Heart right ventricle (tissue), 16 donors: ENCODE data around the gene CYSRT1. TPM values are rescaled to one million over a fixed set of nuclear protein-coding genes. Genes with fewer than 3 reads are reported as not detected.

ENCODE experiments used
- ATAC-seq, 8 donors: fragments of 200-7000 bp; cut with Tn5 transposase; one replicate each; pipeline ENCODE4 v1.9.1; 2020; ENCODE audit warnings: mild to moderate bottlenecking in 8 of 8, moderate library complexity in 8 of 8, moderate number of reproducible peaks in 1 of 8
- DNase-seq, 2 donors: peaks; one replicate each; pipeline ENCODE4 v3.0.0-alpha.2; 2020
- H3K27ac ChIP-seq, 10 donors: fragments of 200-600 bp; sonication (generic) in 2 of 10; one replicate each; pipeline versions ENCODE4 v1.5.0 to v1.8.0; 2020 to 2022; ENCODE audit warnings: mild to moderate bottlenecking in 3 of 10
- H3K27me3 ChIP-seq, 7 donors: fragments of 200-600 bp; one replicate each; pipeline ENCODE4 v1.8.0; 2021 to 2022; ENCODE audit warnings: mild to moderate bottlenecking in 2 of 7
- H3K36me3 ChIP-seq, 9 donors: fragments of 200-600 bp; sonication (generic) in 1 of 9; one replicate each; pipeline versions ENCODE4 v1.5.0 to v1.8.0; 2020 to 2022; ENCODE audit warnings: mild to moderate bottlenecking in 2 of 9
- H3K4me1 ChIP-seq, 9 donors: fragments of 200-600 bp; sonication (generic) in 1 of 9; one replicate each; pipeline versions ENCODE4 v1.5.0 to v1.8.0; 2020 to 2022; ENCODE audit warnings: mild to moderate bottlenecking in 4 of 9
- H3K4me3 ChIP-seq, 10 donors: fragments of 200-600 bp; sonication (generic) in 2 of 10; one replicate each; pipeline versions ENCODE4 v1.5.0 to v1.8.0; 2020 to 2022; ENCODE audit warnings: mild to moderate bottlenecking in 7 of 10, moderate library complexity in 2 of 10
- H3K9me3 ChIP-seq, 11 donors: fragments of 200-600 bp in 10 of 11; sonication (generic) in 2 of 11; one replicate each; pipeline versions ENCODE4 v1.5.0 to v1.8.0; 2013 to 2022; ENCODE audit warnings: mild to moderate bottlenecking in 2 of 11, control low read depth in 1 of 11, moderate library complexity in 1 of 11
- whole genome bisulfite sequencing, 2 donors: extraction: QIAGEN DNeasy Blood & Tissue Kit; methylation state at CpG; one replicate each; pipeline ENCODE4 v1.1.7; 2013; ENCODE audit warnings: inconsistent platforms in 1 of 2; 5-methylcytosine and 5-hydroxymethylcytosine counted together
- intact Hi-C, 10 donors: fragments of 100-400 bp; cut with DNase I; formaldehyde crosslinking; loops; one replicate each; pipeline versions ENCODE4 v1.11.1 to v1.14.2; 2022
- polyA plus RNA-seq, 2 donors: library from polyadenylated mRNA; stranded (reverse); fragments of 200-250 nt; gene quantifications; one replicate each; pipeline ENCODE4 v1.2.3, GENCODE V29; 2013
- total RNA-seq, 10 donors: library from RNA; stranded (reverse); fragmentation: NEBNext Ultra II Directional in 3 of 10; extraction: Animal tissue kit (Norgen Biotek cat#: 25700) in 3 of 10; gene quantifications; one replicate each; pipeline versions ENCODE4 v1.2.1 to v1.2.4, GENCODE V29; 2021 to 2023
- TF ChIP-seq, protein P1 (sequence below), 9 donors: fragments of 200-600 bp; sonication (generic) in 2 of 9; IDR thresholded peaks; one replicate each; pipeline versions ENCODE4 v1.5.0 to v1.8.0; 2021 to 2022; ENCODE audit warnings: antibody characterized with exemption in 9 of 9, mild to moderate bottlenecking in 5 of 9, moderate library complexity in 1 of 9
- donor health status: Arrhythmogenic right ventricular cardiomyopathy.
- donor health status: ischemic (EF 13 %, LVEDD 7.1; RV severe dilation, severe dysfunction).
- donor health status: healthy with polysubstance abuse.
- donor health status: DM: no; HTN: yes; CAD: no.
- donor health status: DM: no; HTN: no; CAD: no.
- donor health status: ischemic (EF 25% LVEDD 6.9; RV normal size, moderate dysfunction).
- donor health status: ischemic (EF 25% LVEDD 5.7; RV mildly dilated, moderate dysfunction).
- donor health status: healthy.
- donor health status: DM: yes; HTN: yes; CAD: no.
- donor health status: Ischemic cardiomyopathy.
- donor health status: ischemic (EF 35%, LVEDD 5.7; RV mildly dilated, moderate dysfunction).
- donor health status: nonischemic (EF 11% LVEDD 7.7; RV severe dilation, severe dysfunction).
- donor health status: DM: yes; HTN: yes; CAD: no.
- donor health status: PGD.
- donor health status: ischemic (EF 29% LVEDD 5.4; RV normal size, mild dysfunction).
- donor health status: nonischemic (EF 23%, LVEDD 6.1; RV moderate dilation, normal function).

CYSRT1 gene
- total and polyA plus RNA-seq, 12 donors: 0.19 to 0.71 (median 0.37) TPM; not detected in 4

DNA sequence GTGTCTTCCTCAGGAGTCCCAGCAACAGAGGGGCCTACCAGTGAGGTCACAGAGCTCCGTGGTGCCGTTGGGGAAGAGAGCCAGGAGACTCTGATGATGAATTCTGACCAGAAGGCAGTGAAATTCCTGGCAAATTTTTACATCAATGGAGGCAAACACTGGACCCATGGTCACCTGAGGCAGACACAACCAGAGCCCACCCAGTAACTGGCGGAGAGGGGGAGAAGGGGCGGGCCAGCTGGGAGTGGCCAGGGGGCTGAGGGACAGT is 26.2 kb downstream of the CYSRT1 start, which contains the start of gene STPG3:
Gene STPG3 (plus strand): TSS at position 93 of the 268 bp plus-strand sequence. CDS start 1 bp downstream, at position 94.
- TF ChIP-seq, protein P1, sequence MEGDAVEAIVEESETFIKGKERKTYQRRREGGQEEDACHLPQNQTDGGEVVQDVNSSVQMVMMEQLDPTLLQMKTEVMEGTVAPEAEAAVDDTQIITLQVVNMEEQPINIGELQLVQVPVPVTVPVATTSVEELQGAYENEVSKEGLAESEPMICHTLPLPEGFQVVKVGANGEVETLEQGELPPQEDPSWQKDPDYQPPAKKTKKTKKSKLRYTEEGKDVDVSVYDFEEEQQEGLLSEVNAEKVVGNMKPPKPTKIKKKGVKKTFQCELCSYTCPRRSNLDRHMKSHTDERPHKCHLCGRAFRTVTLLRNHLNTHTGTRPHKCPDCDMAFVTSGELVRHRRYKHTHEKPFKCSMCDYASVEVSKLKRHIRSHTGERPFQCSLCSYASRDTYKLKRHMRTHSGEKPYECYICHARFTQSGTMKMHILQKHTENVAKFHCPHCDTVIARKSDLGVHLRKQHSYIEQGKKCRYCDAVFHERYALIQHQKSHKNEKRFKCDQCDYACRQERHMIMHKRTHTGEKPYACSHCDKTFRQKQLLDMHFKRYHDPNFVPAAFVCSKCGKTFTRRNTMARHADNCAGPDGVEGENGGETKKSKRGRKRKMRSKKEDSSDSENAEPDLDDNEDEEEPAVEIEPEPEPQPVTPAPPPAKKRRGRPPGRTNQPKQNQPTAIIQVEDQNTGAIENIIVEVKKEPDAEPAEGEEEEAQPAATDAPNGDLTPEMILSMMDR (IDR thresholded peaks at IDR 0.05): no peak

DNA sequence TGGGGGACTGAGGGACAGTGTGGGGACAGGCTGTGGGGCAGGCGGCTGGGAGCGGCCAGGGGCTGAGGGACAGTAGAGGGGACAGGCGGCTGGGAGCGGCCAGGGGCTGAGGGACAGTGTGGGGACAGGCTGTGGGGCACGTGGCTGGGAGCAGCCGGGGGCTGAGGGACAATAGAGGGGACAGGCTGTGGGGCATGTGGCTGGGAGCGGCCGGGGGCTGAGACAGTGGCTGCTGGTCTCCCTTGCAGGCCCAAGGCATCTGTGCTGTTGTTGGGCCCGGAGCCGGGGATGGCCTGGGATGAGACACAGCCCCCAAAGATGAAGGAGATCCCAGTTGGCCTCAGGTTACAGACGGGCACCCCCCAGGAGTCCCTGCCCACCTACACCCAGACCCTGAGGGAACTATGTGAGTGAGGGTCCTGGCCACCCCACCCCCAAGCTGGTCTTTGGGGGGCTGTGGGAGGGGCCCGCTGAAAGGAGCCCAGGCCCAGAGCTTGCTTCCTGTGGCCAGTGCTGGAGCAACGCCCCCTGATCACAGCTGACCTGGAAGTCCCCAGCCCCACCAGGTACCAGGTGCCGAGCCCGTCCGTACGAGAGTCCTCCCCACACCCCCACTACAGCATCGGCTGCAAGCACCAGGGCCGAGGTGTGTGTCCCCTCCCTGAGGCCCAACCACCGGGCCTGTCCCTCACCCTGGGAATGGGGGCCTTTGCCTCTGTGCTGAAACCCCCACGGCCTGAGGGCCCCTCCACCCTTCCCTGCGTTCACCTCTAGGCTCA is 26.7 kb downstream of the CYSRT1 start:
- WGBS, 2 donors: 88 to 90% methylated on average over 20 to 22 of the region's 22 CpGs
- intact Hi-C loops: no loop called here
- H3K4me1 ChIP-seq: peaks cover 13 to 47% (median 32%) of the 10 kb centered on the region in 9 donors
- no peak for ATAC-seq
- peaks cover 0 to 7% (median 3%) of the 10 kb centered on the region in 9 donors for H3K36me3 ChIP-seq
- no peaks in the 10 kb centered on the region for H3K27me3 ChIP-seq
- no peaks in the 10 kb centered on the region for H3K9me3 ChIP-seq
- no peak overlapping the region for H3K27ac ChIP-seq
- no peak overlapping the region for H3K4me3 ChIP-seq
- no peak for DNase-seq
- TF ChIP-seq, protein P1 (IDR thresholded peaks at IDR 0.05): no peak

More for the DNA sequence above, 26.2 kb downstream of the CYSRT1 start, which contains the start of gene STPG3:
- WGBS, 2 donors: 62 to 65% methylated on average over 4 of the region's 4 CpGs
- no peaks in the 10 kb centered on the region for H3K9me3 ChIP-seq
- no peaks in the 10 kb centered on the region for H3K27me3 ChIP-seq
- no peak for ATAC-seq
- peaks cover 0 to 2% (median 0%) of the 10 kb centered on the region in 9 donors for H3K36me3 ChIP-seq
- H3K4me1 ChIP-seq: peaks cover 7 to 41% (median 27%) of the 10 kb centered on the region in 9 donors
- H3K27ac ChIP-seq: peak within 1 kb of the TSS in 5 of 10 donors; percentile 43 to 58 (median 51)
- intact Hi-C loops: no loop called here
- DNase-seq: no peak
- no peak within 1 kb of the TSS for H3K4me3 ChIP-seq

DNA sequence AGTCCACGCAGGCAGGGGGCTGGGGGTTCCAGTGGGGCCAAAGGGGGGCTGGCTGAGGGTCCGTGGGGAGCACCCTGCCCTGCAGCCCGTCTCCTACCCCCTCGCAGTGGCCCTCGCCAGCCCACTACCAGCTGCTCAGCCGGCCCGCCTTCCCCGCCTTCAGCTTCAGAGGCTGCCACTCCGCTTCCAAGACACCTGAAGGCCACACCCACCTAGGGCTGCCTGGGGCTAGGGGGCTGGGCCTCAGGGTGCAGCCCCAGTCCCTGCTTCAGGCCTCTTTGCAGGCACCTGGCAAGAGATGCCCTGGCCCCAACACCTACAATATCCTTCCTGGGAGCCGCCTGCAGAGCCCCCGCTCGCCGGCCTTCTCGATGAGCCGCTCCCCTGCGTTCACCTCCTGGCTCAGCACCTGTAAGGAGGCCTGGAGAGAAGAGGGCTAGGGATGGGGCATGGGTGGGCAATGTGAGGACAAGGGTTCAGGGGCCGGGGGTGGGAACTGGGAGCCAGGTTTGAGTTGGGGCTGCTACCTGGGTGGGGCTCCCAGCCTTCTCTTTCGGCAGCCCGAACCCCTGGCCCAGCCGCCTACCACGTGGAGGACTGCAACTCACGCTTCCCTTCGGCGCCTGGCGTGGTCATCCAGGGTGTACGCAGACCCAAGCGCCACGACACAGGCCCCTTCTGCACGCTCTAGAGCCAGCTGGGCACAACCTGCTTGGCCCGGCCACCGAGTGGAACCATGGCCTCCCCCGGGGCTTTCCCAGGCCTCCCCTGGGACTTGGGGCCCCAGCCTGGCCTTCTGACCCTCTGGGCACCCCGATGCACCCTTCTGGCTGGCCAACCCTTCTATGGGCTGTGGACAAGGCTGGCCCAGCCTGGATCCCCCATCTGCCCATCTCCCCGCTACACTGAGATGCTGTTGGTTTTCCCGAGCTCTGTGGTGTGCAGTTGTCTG is 27.9 kb downstream of the CYSRT1 start:
- ATAC-seq (no peak), DNase-seq (no peak)
- Histone ChIP-seq H3K4me1 (peaks cover 15 to 46% (median 35%) of the 10 kb centered on the region in 9 donors), H3K27me3 (no peaks in the 10 kb centered on the region), H3K36me3 (peaks cover 0 to 19% (median 5%) of the 10 kb centered on the region in 9 donors), H3K4me3 (no peak overlapping the region), H3K27ac (no peak overlapping the region), H3K9me3 (no peaks in the 10 kb centered on the region)
- TF ChIP-seq, protein P1 (IDR thresholded peaks at IDR 0.05): no peak
- intact Hi-C loops: loop anchor here in 1 of 10 donors (1.0 kb wide), 1 partner anchor 11 kb away; no protein-coding TSS in a partner anchor
- WGBS, 2 donors: 90 to 94% methylated on average over 33 to 35 of the region's 35 CpGs
